ENCODE results near the gene CNNM1. TPM values are rescaled to one million over a fixed set of nuclear protein-coding genes. Genes with fewer than 3 reads are reported as not detected.

Gene CNNM1
- polyA plus RNA-seq, 1 experiment: 0.14 TPM

- no peak for DNase-seq (ENCODE audit: low read depth, low spot score)
- Histone ChIP-seq H3K4me3 (ENCODE audit: low read depth, low read length) (no peak overlapping the region), H3K27ac (ENCODE audit: low read depth, low read length) (no peak overlapping the region), H3K9me3 (ENCODE audit: control insufficient read depth, insufficient read depth, low read length) (no peaks in the 10 kb centered on the region), H3K27me3 (ENCODE audit: control insufficient read depth, insufficient read depth, low read length) (no peaks in the 10 kb centered on the region)
- POLR2A ChIA-PET: no interaction called here
- TF ChIP-seq CTCF (IDR thresholded peaks at IDR 0.05; ENCODE audit: low read depth, low read length): no peak
- CTCF ChIA-PET: no interaction called here
These were observed 10.4 kb downstream of the CNNM1 start for GRCh38 chr10:99339563-99340047.

- Histone ChIP-seq H3K27me3 (ENCODE audit: control insufficient read depth, insufficient read depth, low read length) (no peaks in the 10 kb centered on the region), H3K9me3 (ENCODE audit: control insufficient read depth, insufficient read depth, low read length) (no peaks in the 10 kb centered on the region), H3K27ac (ENCODE audit: low read depth, low read length) (no peak overlapping the region), H3K4me3 (ENCODE audit: low read depth, low read length) (no peak overlapping the region)
- ChIA-PET CTCF (no interaction called here), POLR2A (no interaction called here)
- no peak for TF ChIP-seq CTCF (IDR thresholded peaks at IDR 0.05; ENCODE audit: low read depth, low read length)
- DNase-seq (ENCODE audit: low read depth, low spot score): no peak
These were observed 11.5 kb downstream of the CNNM1 start for GRCh38 chr10:99340650-99341049.

- Histone ChIP-seq H3K27ac (ENCODE audit: low read depth, low read length) (no peak overlapping the region), H3K4me3 (ENCODE audit: low read depth, low read length) (no peak overlapping the region), H3K9me3 (ENCODE audit: control insufficient read depth, insufficient read depth, low read length) (no peaks in the 10 kb centered on the region), H3K27me3 (ENCODE audit: control insufficient read depth, insufficient read depth, low read length) (no peaks in the 10 kb centered on the region)
- ChIA-PET CTCF (no interaction called here), POLR2A (no interaction called here)
- no peak for DNase-seq (ENCODE audit: low read depth, low spot score)
- TF ChIP-seq CTCF (IDR thresholded peaks at IDR 0.05; ENCODE audit: low read depth, low read length): no peak
These were observed 12.1 kb downstream of the CNNM1 start for GRCh38 chr10:99341248-99341647.

- no peak overlapping the region for H3K27ac ChIP-seq (ENCODE audit: low read depth, low read length)
- CTCF ChIA-PET: no interaction called here
These were observed 12.8 kb downstream of the CNNM1 start for GRCh38 chr10:99341860-99342490.

GRCh38 chr10:99343262-99343661, 14.1 kb downstream of the CNNM1 start:
- ChIA-PET CTCF (no interaction called here), POLR2A (no interaction called here)
- Histone ChIP-seq H3K9me3 (ENCODE audit: control insufficient read depth, insufficient read depth, low read length) (no peaks in the 10 kb centered on the region), H3K27me3 (ENCODE audit: control insufficient read depth, insufficient read depth, low read length) (no peaks in the 10 kb centered on the region), H3K4me3 (ENCODE audit: low read depth, low read length) (no peak overlapping the region), H3K27ac (ENCODE audit: low read depth, low read length) (no peak overlapping the region)
- no peak for TF ChIP-seq CTCF (IDR thresholded peaks at IDR 0.05; ENCODE audit: low read depth, low read length)
- no peak for DNase-seq (ENCODE audit: low read depth, low spot score)

More at GRCh38 chr10:99341860-99342490, 12.8 kb downstream of the CNNM1 start:
- no peak overlapping the region for H3K4me3 ChIP-seq (ENCODE audit: low read depth, low read length)
- no peak for DNase-seq (ENCODE audit: low read depth, low spot score)
- H3K9me3 ChIP-seq (ENCODE audit: control insufficient read depth, insufficient read depth, low read length): no peaks in the 10 kb centered on the region
- no peak for TF ChIP-seq CTCF (IDR thresholded peaks at IDR 0.05; ENCODE audit: low read depth, low read length)
- POLR2A ChIA-PET: no interaction called here
- no peaks in the 10 kb centered on the region for H3K27me3 ChIP-seq (ENCODE audit: control insufficient read depth, insufficient read depth, low read length)

All from AG04450 (cell line).